Osteoblast (primary cell): Measurements from ENCODE around the gene ARHGEF16. TPM values are rescaled to one million over a fixed set of nuclear protein-coding genes. Genes with fewer than 3 reads are reported as not detected.

Source experiments
- DNase-seq: peaks from one replicate; pipeline ENCODE4 v3.0.0; 2011; ENCODE audit warnings: low spot score, mixed read lengths; ENCODE audit not compliant: insufficient read length; ENCODE audit errors: missing footprints
- H2AFZ ChIP-seq: 2 replicates; pipeline ENCODE4 v1.6.0; 2011; ENCODE audit warnings: mild to moderate bottlenecking, low read length
- H3K27ac ChIP-seq: 2 replicates; pipeline ENCODE4 v1.5.1; 2011; ENCODE audit warnings: mild to moderate bottlenecking, low read depth, low read length, moderate library complexity
- H3K27me3 ChIP-seq: 2 replicates; pipeline ENCODE4 v1.6.0; 2012; ENCODE audit warnings: mild to moderate bottlenecking, control low read depth, inconsistent platforms, low read length, moderate library complexity; ENCODE audit not compliant: insufficient read depth
- H3K36me3 ChIP-seq: 2 replicates; pipeline ENCODE4 v1.5.1; 2011; ENCODE audit warnings: mild to moderate bottlenecking, low read length, control low read depth, moderate library complexity; ENCODE audit not compliant: insufficient read depth
- H3K4me1 ChIP-seq: 2 replicates; pipeline ENCODE4 v1.5.1; 2011; ENCODE audit warnings: mild to moderate bottlenecking, low read length, control low read depth, moderate library complexity; ENCODE audit not compliant: insufficient read depth
- H3K4me2 ChIP-seq: 2 replicates; pipeline ENCODE4 v1.6.0; 2011; ENCODE audit warnings: mild to moderate bottlenecking, low read length; ENCODE audit not compliant: insufficient read depth
- H3K4me3 ChIP-seq: fragments of 200-600 bp; sonication (generic); 3 replicates; pipeline ENCODE4 v1.5.1; 2012; ENCODE audit warnings: mild to moderate bottlenecking, low read length, inconsistent platforms; ENCODE audit not compliant: insufficient read depth
- H3K79me2 ChIP-seq: 2 replicates; pipeline ENCODE4 v1.6.0; 2012; ENCODE audit warnings: mild to moderate bottlenecking, low read length, control low read depth, inconsistent platforms; ENCODE audit not compliant: insufficient read depth
- H3K9me3 ChIP-seq: 2 replicates; pipeline ENCODE4 v1.5.1; 2011; ENCODE audit warnings: low read depth, low read length, control low read depth
- H4K20me1 ChIP-seq: 2 replicates; pipeline ENCODE4 v1.6.0; 2012; ENCODE audit warnings: mild to moderate bottlenecking, low read length, control low read depth; ENCODE audit not compliant: insufficient read depth
- CTCF ChIP-seq: IDR thresholded peaks from 2 replicates; pipeline ENCODE4 v1.5.1; 2011; ENCODE audit warnings: mild to moderate bottlenecking, low read depth, low read length, moderate library complexity; ENCODE audit errors: extremely low read depth
- total RNA-seq: library from RNA; depleted of rRNA; stranded (reverse); fragments of >200 nt; gene quantifications from 2 replicates; pipeline ENCODE4 v1.2.3, GENCODE V29; 2012

Gene ARHGEF16
- total RNA-seq, 1 donor = not detected

DNA sequence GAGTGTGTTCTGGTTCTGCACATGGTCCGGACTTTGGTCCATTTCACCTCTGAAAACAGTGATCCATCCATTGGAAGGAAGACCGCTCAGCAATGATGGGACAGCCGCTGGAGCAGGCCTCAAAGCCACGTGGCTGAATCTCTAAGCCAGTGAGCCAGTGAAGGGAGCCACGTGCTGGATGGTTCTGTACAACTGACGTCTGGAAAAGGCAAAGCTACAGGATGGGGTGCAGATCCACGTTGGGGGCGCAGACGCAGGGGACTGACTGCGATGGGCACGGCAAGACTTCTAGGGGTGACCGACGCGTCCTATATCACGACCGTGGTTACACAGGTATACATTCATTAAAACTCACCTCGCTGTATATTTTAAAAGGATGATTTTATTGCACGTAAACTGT is 10.2 kb upstream of the ARHGEF16 start:
- Histone ChIP-seq H3K4me1 (no peaks in the 10 kb centered on the region), H3K4me2 (no peak overlapping the region), H3K79me2 (no peaks in the 10 kb centered on the region), H2AFZ (no peak overlapping the region), H3K27ac (no peak overlapping the region), H3K9me3 (no peaks in the 10 kb centered on the region), H4K20me1 (peaks cover 2% of the 10 kb centered on the region), H3K27me3 (peaks cover 38% of the 10 kb centered on the region), H3K36me3 (no peaks in the 10 kb centered on the region), H3K4me3 (no peak overlapping the region)
- no peak for DNase-seq
- no peak for TF ChIP-seq CTCF

- no peak for TF ChIP-seq CTCF
- Histone ChIP-seq H3K4me1 (no peaks in the 10 kb centered on the region), H3K9me3 (no peaks in the 10 kb centered on the region), H3K27me3 (peaks cover 38% of the 10 kb centered on the region), H3K36me3 (no peaks in the 10 kb centered on the region), H3K79me2 (no peaks in the 10 kb centered on the region), H4K20me1 (peaks cover 2% of the 10 kb centered on the region), H2AFZ (no peak overlapping the region), H3K4me3 (no peak overlapping the region), H3K4me2 (no peak overlapping the region), H3K27ac (no peak overlapping the region)
- DNase-seq = no peak
Observed at GRCh38 chr1:3444736-3445135, 9.7 kb upstream of the ARHGEF16 start.

- Histone ChIP-seq H3K4me2 (no peak overlapping the region), H3K4me3 (no peak overlapping the region), H3K27ac (no peak overlapping the region), H3K79me2 (no peaks in the 10 kb centered on the region), H3K27me3 (peaks cover 14% of the 10 kb centered on the region), H3K36me3 (no peaks in the 10 kb centered on the region), H2AFZ (no peak overlapping the region), H3K4me1 (no peaks in the 10 kb centered on the region), H3K9me3 (no peaks in the 10 kb centered on the region), H4K20me1 (peaks cover 4% of the 10 kb centered on the region)
- no peak for TF ChIP-seq CTCF
- no peak for DNase-seq
Observed at GRCh38 chr1:3450202-3450863, 4.1 kb upstream of the ARHGEF16 start.

- H3K27me3 ChIP-seq = peaks cover 14% of the 10 kb centered on the region
- H3K4me2 ChIP-seq = no peak overlapping the region
- no peaks in the 10 kb centered on the region for H3K9me3 ChIP-seq
- no peak for TF ChIP-seq CTCF
- H3K4me1 ChIP-seq = no peaks in the 10 kb centered on the region
- peaks cover 4% of the 10 kb centered on the region for H4K20me1 ChIP-seq
- no peaks in the 10 kb centered on the region for H3K79me2 ChIP-seq
- DNase-seq = no peak
- no peak overlapping the region for H3K4me3 ChIP-seq
- no peak overlapping the region for H2AFZ ChIP-seq
- H3K36me3 ChIP-seq = no peaks in the 10 kb centered on the region
- no peak overlapping the region for H3K27ac ChIP-seq
Observed at GRCh38 chr1:3450983-3451382, 3.5 kb upstream of the ARHGEF16 start.
